Measurements from ENCODE around the gene MCM3AP.

DNA sequence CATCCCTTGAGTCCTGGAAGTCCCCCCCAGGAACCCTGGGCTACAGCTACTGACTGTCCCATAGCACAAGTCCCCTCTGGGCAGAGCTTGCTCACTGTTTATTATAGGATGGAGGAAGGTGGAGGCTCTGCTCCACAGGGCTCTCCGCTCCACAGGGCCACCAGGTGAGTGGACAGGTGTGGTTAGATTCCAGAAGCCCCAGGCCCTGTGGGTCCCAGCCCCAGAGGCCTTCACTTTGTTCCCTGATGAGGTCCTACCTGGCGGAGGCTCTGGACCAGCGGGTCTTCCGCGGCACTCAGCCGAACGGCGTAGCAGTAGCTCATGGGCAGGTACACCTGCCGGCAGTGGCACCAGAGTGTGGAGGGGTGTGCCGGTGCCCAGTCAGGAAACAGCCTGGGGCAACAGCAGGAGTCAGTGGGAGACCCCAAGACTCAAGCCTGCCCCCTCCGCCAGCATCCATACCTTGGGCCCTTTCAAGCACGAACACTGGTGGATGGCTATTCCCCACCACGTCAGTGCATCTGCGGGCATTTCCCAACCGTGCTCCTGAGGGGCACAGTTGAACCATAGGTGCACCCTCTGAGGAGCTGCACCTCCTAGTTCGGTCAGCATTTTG is 69.2 kb downstream of the MCM3AP start:
- TF ChIP-seq CREB1 (IDR thresholded peaks at IDR 0.05; ENCODE audit: low read depth) (no peak), TAF1 (IDR thresholded peaks at IDR 0.05; ENCODE audit: low read depth) (no peak), EGR1 (IDR thresholded peaks at IDR 0.05) (no peak), NFIC (IDR thresholded peaks at IDR 0.05) (no peak), CEBPB (IDR thresholded peaks at IDR 0.05) (no peak), EP300 (IDR thresholded peaks at IDR 0.05; ENCODE audit: borderline replicate concordance) (no peak)

All from Ishikawa (cell line).